NK-92 (cell line): ENCODE results near the gene CDCP1.

Source experiments
- DNase-seq: peaks from one replicate; lab custom pipeline; 2025; ENCODE audit not compliant: unreplicated experiment; lab: John Stamatoyannopoulos, UW

Gene CDCP1, protein sequence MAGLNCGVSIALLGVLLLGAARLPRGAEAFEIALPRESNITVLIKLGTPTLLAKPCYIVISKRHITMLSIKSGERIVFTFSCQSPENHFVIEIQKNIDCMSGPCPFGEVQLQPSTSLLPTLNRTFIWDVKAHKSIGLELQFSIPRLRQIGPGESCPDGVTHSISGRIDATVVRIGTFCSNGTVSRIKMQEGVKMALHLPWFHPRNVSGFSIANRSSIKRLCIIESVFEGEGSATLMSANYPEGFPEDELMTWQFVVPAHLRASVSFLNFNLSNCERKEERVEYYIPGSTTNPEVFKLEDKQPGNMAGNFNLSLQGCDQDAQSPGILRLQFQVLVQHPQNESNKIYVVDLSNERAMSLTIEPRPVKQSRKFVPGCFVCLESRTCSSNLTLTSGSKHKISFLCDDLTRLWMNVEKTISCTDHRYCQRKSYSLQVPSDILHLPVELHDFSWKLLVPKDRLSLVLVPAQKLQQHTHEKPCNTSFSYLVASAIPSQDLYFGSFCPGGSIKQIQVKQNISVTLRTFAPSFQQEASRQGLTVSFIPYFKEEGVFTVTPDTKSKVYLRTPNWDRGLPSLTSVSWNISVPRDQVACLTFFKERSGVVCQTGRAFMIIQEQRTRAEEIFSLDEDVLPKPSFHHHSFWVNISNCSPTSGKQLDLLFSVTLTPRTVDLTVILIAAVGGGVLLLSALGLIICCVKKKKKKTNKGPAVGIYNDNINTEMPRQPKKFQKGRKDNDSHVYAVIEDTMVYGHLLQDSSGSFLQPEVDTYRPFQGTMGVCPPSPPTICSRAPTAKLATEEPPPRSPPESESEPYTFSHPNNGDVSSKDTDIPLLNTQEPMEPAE

DNA sequence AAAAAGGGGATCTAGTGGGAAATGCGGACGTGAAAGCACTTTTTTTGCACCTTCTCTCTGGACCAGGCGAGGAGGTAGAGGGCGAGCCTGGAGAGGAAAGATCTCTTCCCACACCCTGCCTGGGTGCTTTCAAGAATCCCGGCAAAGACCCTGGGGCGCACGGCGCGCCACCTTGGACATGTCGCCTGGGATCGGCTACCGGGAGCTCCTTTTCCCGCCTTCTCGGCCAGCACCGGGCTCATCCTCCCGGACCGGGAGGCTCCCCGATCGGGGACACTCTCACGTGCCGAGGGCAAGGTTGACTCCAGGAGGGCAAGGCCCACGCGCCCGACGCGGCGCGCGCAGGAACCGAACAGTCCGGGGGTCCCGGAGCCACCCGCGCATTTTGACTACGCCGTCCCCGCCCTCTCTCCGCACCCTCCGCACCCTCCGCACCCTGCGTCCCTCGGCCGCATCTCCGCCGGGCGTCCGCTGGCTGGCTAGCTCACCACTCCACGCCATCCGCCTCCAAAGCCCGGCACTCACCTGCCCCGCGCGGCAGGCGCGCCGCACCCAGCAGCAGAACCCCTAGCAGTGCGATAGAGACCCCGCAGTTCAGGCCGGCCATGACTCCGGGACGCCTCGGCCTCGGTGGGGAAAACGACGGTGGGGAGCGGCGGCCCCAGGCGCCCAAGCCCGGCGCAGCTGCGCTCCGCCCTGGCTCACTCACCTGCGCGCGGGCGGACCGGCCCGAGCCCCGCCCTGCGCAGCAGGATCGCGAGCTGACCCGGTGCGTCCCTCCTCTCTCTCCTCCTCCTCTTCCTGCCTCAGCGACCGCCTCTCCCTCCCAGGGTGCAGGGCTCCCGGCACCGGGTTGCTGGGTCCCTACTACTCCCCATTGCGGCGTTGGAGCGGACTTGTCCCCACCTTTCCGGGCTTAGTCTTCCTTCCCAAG, at the start of gene CDCP1:
Gene CDCP1, minus strand, starts transcription at position 698 of the 934 bp plus-strand sequence. Its CDS starts 91 bp downstream, at position 607.
- no peak for DNase-seq

- DNase-seq, result no peak
These were observed 48.6 kb upstream of the CDCP1 start for GRCh38 chr3:45194791-45195190.

DNA sequence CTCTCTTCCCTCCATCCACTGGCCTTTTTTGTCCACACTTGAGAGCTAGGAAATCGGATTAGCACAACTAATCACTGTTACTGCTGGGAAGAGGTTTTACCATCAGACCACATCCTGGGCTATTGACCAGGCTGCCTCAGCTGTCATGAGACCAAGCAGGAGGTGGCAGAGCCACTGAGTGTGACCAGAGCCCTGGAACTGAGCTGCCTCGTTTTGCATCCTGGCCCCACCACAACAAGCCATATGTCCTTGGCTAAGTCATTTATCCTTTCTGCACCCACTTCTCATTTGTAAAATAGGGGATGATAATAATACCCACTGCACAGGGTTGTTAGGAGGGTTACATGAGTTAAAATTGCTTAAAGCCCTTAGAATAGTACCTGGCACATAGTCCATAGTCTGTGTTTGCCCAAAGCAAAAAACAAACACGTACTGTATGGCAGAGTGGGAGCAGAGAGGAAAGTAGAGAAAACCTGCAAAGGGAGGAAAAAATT, 45.8 kb upstream of the CDCP1 start:
- no peak for DNase-seq

DNA sequence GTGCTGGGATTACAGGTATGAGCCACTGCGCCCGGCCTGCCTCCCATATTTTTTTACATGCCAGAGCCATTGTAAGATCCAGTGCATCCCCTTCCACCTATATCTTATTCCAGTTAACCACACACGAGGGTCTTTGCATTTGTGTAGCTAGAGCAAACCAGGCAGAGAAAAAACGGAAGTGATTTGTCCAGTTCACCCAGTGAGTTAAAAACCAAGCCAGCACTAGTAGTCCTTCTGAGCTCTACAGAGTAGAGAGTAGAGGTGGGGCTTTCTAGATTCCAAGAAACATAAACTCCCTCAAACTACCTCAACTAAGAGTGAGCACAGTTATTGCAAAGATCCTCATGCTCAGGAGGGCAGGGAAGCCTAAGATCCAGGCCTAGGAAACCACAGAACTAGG, 45.2 kb upstream of the CDCP1 start:
- DNase-seq, result no peak

- no peak for DNase-seq
These were observed 42.8 kb upstream of the CDCP1 start for GRCh38 chr3:45188719-45189659.

DNA sequence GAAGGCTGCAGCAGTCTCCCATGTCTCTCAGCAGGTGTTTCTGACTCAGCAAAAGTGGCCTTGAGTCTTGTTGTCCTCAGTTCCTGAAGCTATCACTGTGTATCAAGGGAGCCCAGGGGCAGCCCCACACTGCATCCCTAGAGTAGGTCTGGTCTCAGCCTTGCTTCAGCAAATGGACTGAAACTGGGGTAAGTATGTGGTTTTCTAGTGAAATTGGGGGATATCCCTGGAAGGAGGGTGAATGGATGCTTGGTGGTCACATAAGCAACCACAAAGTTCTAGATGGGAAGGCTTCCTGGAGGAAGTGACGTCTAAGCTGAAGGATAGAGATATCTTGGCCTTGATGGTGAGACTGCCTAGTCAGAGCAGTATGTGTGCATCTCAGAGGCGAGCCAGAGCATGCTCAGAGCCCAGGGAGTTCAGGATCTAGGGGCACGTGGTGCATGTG, 41.5 kb upstream of the CDCP1 start:
- DNase-seq, result no peak

GRCh38 chr3:45186871-45187270, 40.7 kb upstream of the CDCP1 start:
- no peak for DNase-seq

- no peak for DNase-seq
These were observed 39.3 kb upstream of the CDCP1 start for GRCh38 chr3:45185461-45185860.

DNA sequence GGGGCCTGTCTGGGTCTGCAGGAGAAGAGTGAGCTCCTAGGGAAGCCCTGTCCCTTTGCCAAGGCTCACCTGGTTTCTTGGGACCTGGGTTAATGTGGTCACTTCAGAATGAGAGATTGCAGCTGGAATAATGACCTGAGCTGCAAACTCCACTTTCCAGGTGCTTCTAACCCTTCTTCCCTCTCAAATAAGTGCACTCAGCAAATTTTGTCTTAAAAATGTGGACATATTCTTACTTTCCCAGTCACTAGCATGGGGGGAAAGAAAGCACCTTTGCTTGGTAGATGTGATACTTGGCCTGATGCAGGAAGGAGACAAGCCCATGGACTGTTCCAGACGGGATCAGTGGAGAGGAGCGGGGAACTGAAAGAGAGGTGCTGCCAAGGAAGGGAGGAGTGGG, 38.9 kb upstream of the CDCP1 start:
- DNase-seq, result no peak

GRCh38 chr3:45183872-45184262, 37.7 kb upstream of the CDCP1 start:
- no peak for DNase-seq

DNA sequence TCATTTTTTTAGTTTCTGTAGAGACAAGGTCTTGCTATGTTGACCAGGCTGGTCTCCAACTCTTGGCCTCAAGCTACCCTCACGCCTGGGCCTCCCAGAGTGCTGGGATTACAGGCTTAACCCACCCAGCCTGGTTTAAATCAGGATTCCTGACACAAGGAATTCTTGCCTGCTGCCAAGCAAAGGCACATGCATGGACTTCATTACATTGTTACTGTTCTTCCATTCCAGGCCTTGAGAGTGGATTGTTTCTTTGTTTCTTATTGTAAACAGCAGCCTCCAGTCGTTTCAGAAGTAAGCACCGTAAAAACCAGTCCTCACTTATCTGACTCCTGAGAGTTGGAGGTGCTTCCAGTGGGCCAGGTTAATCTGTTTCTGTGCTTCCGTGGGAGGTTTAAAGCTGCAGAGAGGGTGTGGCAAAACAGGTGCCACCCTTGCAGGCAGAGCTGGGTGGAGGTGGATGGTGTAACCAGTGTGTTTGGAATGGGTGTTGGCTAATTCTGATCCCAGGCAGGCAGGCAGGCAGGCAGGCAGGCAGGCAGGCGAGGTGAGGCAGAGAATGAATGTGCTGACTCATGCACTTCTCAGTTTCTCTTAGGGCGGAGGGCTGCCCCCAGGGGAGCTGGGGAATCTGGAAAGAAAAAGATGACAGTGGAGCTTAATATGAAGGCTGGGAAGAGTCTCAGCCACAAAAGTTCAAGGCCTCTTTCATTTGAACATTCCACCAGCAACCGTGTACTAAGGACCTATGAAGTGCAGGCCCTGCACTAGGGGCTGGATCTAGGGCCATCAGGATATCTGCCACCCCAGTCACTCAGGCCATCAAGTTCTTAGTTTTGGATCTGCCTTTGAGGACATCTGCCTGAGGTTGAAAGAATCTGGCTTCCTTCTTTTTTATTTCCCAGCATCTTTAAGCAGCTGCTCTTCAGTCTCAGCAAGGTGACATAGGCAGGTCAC, 37.0 kb upstream of the CDCP1 start:
- no peak for DNase-seq

GRCh38 chr3:45181496-45181895, 35.3 kb upstream of the CDCP1 start:
- DNase-seq, result no peak

- no peak for DNase-seq
These were observed 34.7 kb upstream of the CDCP1 start for GRCh38 chr3:45180899-45181298.

DNA sequence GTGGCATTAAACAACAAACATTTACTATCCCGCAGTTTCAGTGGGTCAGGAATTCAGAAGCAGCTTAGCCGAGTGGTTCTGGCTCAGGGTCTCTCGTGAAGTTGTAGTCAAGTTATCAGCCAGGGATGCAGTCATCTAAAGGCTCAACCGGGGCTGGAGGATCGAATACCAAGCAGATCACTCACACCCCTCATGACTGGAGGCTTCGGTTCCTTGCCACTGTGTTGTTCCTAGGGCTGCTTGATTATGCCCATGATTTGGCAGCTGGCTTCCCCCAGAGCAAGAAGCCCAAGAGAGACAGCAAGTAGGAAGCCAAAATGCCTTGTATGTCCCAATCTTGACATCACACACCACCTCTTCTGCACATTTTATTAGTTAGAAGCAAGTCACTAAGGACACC, 33.9 kb upstream of the CDCP1 start:
- no peak for DNase-seq

DNA sequence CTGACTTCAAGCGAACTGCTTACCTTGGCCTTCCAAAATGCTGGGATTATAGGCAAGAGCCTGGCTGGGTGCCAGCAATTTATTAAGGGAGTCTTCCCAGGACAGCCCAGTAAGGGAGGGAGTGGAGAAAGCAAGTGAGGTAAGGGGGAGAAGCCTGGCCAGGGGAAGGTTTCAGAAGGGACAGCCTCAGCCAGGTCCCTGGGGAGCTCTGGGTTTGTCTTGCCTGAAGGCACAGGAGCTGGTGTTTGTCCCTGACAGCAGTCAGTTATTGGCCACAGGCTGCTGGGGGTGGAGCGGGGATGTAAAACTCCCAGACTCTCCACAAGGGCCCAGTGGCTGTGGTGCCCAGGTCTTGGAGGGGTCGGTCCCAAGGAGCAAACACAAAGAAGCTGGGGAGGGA, 33.0 kb upstream of the CDCP1 start:
- DNase-seq, result no peak

DNA sequence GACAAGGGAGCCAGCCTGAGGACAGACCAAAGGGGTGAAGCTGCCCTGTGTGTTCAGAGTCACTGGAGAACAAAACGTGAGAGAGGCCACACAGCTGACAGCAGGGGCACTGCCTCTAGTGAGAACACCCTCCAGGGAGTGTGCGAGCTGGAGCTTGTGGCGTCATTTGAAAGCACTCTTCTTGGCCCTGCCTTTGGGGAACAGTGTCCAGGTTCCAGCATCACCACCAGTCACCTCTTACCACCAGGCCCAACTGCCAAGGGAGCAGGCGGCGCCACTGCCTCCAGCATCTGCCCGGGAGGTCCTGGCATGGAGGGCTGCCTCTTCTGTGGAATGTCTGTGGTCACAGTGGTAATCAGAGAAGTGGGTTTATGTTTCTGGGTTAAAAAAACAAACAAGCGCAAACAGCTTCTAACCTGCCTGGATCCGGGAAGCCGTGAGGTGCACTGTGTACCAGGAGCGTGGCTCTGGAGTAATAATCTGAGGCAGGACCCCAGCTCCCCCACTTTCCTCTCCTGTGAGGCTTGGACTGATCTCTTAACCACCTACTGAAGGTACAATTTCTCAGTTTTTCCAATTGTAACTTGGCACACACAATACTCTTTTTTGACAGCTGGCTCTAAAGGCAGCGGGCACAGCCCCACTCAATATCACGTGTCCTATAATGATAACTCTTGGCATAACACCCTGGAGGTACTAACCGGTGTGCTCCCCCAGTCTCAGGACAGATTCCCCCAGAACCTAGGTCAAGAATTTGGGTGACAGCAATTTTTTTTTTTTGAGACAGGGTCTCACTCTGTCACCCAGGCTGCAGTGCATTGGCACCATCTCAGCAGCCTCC, 32.2 kb upstream of the CDCP1 start:
- DNase-seq, result no peak

- no peak for DNase-seq
These were observed 30.7 kb upstream of the CDCP1 start for GRCh38 chr3:45176912-45177311.

GRCh38 chr3:45174234-45174633, 28.1 kb upstream of the CDCP1 start:
- DNase-seq, result no peak
